ENCODE measurements around the gene MAG.

Gene MAG

DNA sequence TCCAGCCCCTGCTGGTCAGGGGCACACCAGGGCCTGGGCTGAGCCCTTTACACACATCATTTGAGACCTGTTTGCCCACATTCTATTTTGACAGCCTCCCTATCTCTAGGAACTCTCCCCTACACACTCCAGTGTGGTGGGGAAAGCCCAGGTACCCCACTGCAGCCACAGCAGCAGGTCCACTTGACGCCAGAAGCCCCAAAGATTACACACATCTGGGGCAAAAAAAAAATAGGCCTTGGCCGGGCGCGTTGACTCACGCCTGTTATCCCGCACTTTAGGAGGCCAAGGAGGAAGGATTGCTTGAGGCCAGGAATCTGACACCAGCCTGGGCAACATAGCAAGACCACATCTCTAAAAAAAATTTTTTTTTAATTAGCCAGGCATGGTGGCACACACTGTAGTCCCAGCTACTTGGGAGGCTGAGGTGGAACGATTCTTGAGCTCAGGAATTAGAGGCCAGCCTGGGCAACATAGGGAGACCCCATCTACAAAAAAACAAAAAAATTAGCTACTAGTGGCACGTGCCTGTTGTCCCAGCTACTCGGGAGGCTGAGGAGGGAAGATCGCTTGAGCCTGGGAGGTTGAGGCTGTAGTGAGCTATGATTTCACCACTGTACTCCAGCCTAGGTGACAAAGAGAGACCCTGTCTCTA, 19.0 kb downstream of the MAG start:
- Histone ChIP-seq H3K27me3 (ENCODE audit: insufficient read depth, low read length, poor library complexity, severe bottlenecking) (no peaks in the 10 kb centered on the region), H3K4me1 (ENCODE audit: insufficient read depth, low read length, poor library complexity, severe bottlenecking) (peaks cover 29% of the 10 kb centered on the region), H3K36me3 (ENCODE audit: insufficient read depth, low read length) (no peaks in the 10 kb centered on the region), H3K4me2 (ENCODE audit: low read depth, low read length, poor library complexity, severe bottlenecking) (no peak overlapping the region), H3K9me3 (ENCODE audit: insufficient read depth, low read depth, low read length) (no peaks in the 10 kb centered on the region), H4K20me1 (ENCODE audit: insufficient read depth, low read length, poor library complexity, severe bottlenecking) (no peaks in the 10 kb centered on the region), H3K9ac (ENCODE audit: low read depth, low read length, poor library complexity, severe bottlenecking) (no peak overlapping the region), H3K79me2 (ENCODE audit: insufficient read depth, low read length) (no peaks in the 10 kb centered on the region), H3F3A (ENCODE audit: low read depth) (no peaks in the 10 kb centered on the region), H3K9me2 (replicated peaks; ENCODE audit: low read depth, low read length) (no peaks in the 10 kb centered on the region), H2AFZ (ENCODE audit: low read length) (no peak overlapping the region), H3K4me3 (ENCODE audit: low read length, poor library complexity, severe bottlenecking) (no peak overlapping the region)
- TF ChIP-seq EZH2phosphoT487 (IDR thresholded peaks at IDR 0.05; ENCODE audit: borderline replicate concordance): no peak
- TF ChIP-seq, protein P1, sequence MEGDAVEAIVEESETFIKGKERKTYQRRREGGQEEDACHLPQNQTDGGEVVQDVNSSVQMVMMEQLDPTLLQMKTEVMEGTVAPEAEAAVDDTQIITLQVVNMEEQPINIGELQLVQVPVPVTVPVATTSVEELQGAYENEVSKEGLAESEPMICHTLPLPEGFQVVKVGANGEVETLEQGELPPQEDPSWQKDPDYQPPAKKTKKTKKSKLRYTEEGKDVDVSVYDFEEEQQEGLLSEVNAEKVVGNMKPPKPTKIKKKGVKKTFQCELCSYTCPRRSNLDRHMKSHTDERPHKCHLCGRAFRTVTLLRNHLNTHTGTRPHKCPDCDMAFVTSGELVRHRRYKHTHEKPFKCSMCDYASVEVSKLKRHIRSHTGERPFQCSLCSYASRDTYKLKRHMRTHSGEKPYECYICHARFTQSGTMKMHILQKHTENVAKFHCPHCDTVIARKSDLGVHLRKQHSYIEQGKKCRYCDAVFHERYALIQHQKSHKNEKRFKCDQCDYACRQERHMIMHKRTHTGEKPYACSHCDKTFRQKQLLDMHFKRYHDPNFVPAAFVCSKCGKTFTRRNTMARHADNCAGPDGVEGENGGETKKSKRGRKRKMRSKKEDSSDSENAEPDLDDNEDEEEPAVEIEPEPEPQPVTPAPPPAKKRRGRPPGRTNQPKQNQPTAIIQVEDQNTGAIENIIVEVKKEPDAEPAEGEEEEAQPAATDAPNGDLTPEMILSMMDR (conservative IDR thresholded peaks at IDR 0.05; ENCODE audit: low read length): no peak

DNA sequence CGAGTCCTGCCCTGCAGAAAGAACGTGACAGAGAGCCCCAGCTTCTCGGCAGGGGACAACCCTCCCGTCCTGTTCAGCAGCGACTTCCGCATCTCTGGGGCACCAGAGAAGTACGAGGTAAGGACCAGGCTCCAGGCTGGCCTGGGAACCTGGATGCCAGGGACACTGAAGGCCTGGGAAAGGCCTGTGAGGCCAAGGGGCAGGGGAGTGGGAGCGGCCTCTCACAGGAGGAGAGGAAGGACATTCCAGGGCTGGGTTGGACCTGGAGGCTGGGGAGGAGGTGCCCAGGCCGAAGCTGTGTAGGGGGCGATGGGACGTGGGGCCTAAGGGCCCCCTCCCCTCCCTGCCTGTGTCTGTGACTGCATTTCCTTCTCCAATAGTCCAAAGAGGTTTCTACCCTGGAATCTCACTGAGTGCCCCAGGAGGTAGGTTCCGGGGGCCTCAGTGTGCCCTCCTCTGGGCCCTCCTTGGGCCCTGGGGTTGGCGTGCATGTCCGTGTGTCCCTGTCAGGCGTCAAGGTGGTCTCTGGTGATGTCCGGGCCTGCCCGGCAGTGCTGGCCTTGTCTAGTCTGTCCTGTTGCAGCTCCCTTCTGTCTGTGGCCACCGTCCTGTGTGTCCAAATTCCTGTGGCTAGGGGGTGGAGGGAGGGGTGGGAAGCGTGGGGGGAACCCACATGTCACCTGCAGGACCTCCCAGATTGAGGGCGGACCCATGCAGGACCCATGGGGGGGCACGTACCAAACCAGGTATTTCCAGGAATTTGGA, 20.1 kb downstream of the MAG start:
- no peaks in the 10 kb centered on the region for H4K20me1 ChIP-seq (ENCODE audit: insufficient read depth, low read length, poor library complexity, severe bottlenecking)
- TF ChIP-seq, protein P1 (conservative IDR thresholded peaks at IDR 0.05; ENCODE audit: low read length): no peak
- TF ChIP-seq EZH2phosphoT487 (IDR thresholded peaks at IDR 0.05; ENCODE audit: borderline replicate concordance): no peak
- H3K9ac ChIP-seq (ENCODE audit: low read depth, low read length, poor library complexity, severe bottlenecking): no peak overlapping the region
- no peaks in the 10 kb centered on the region for H3K9me2 ChIP-seq (replicated peaks; ENCODE audit: low read depth, low read length)
- H3K4me3 ChIP-seq (ENCODE audit: low read length, poor library complexity, severe bottlenecking): no peak overlapping the region
- H2AFZ ChIP-seq (ENCODE audit: low read length): no peak overlapping the region
- peaks cover 29% of the 10 kb centered on the region for H3K4me1 ChIP-seq (ENCODE audit: insufficient read depth, low read length, poor library complexity, severe bottlenecking)
- no peaks in the 10 kb centered on the region for H3K9me3 ChIP-seq (ENCODE audit: insufficient read depth, low read depth, low read length)
- no peak overlapping the region for H3K4me2 ChIP-seq (ENCODE audit: low read depth, low read length, poor library complexity, severe bottlenecking)
- H3F3A ChIP-seq (ENCODE audit: low read depth): no peaks in the 10 kb centered on the region
- no peaks in the 10 kb centered on the region for H3K27me3 ChIP-seq (ENCODE audit: insufficient read depth, low read length, poor library complexity, severe bottlenecking)
- no peaks in the 10 kb centered on the region for H3K79me2 ChIP-seq (ENCODE audit: insufficient read depth, low read length)
- H3K36me3 ChIP-seq (ENCODE audit: insufficient read depth, low read length): no peaks in the 10 kb centered on the region

DNA sequence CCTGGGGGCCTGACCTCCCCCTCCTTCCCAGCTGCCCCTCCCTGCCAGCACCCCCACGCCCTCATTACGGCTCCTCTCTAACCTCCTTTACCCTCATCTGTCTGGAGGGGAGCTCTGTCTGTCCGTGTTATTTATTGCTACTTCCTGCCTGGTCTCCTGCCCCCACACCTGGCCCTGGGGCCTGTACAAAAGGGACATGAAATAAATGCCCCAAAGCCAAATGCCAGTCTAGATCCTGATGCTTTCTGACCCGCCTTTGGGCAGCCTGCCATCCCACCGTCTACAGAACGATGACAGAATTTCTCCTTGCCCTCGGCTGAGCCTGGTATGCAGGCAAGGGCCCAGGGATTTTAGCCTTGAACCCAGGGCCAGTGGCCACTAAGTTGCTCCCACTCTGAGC, 21.6 kb downstream of the MAG start:
- Histone ChIP-seq H3K9me2 (replicated peaks; ENCODE audit: low read depth, low read length) (no peaks in the 10 kb centered on the region), H3K4me1 (ENCODE audit: insufficient read depth, low read length, poor library complexity, severe bottlenecking) (peaks cover 39% of the 10 kb centered on the region), H3K27me3 (ENCODE audit: insufficient read depth, low read length, poor library complexity, severe bottlenecking) (no peaks in the 10 kb centered on the region), H3F3A (ENCODE audit: low read depth) (no peaks in the 10 kb centered on the region), H3K9ac (ENCODE audit: low read depth, low read length, poor library complexity, severe bottlenecking) (peak overlapping the region; percentile 41), H4K20me1 (ENCODE audit: insufficient read depth, low read length, poor library complexity, severe bottlenecking) (no peaks in the 10 kb centered on the region), H3K9me3 (ENCODE audit: insufficient read depth, low read depth, low read length) (no peaks in the 10 kb centered on the region), H3K4me2 (ENCODE audit: low read depth, low read length, poor library complexity, severe bottlenecking) (peak overlapping the region; percentile 35), H3K4me3 (ENCODE audit: low read length, poor library complexity, severe bottlenecking) (no peak overlapping the region), H2AFZ (ENCODE audit: low read length) (no peak overlapping the region), H3K36me3 (ENCODE audit: insufficient read depth, low read length) (no peaks in the 10 kb centered on the region), H3K79me2 (ENCODE audit: insufficient read depth, low read length) (no peaks in the 10 kb centered on the region)
- TF ChIP-seq, protein P1 (conservative IDR thresholded peaks at IDR 0.05; ENCODE audit: low read length): no peak
- no peak for TF ChIP-seq EZH2phosphoT487 (IDR thresholded peaks at IDR 0.05; ENCODE audit: borderline replicate concordance)
